Measurements from ENCODE around the gene SMIM36.
"Not testable (repeated sequence)": the region's sequence is repeated elsewhere in the genome, so short reads cannot be mapped to it uniquely, and the experiment has no call there.

SMIM36 gene

DNA sequence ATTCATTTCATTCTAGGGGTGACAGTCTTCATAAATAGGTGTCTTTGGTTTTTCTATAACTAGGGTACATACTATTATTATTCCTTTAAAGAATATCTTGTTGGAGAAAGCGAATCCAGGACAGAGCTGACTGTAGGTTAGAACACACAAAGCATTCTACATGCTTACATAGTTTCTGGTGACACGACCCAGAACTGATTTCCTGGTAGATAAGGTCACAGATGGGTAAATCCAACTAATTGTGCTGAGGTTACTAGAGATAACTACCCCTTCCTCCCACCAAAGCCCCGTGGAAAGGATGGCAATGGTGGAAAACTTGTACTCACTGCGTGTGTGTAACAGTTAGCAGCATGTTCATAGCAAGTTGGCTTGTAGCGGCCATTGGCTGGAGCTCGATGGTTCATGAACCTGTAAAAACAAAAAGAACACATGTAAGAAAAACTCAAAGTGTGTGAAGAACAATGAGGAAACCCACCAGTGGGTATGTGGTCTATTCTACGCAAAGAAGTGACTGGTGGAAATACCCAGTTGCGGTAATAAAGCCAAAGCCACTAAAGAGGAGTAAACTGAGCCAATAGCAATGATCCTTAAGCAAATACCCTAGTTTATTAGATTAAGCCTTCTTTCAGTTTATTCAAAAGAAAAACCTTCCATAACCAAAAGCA is 97.3 kb downstream of the SMIM36 start:
- no peak for DNase-seq

DNA sequence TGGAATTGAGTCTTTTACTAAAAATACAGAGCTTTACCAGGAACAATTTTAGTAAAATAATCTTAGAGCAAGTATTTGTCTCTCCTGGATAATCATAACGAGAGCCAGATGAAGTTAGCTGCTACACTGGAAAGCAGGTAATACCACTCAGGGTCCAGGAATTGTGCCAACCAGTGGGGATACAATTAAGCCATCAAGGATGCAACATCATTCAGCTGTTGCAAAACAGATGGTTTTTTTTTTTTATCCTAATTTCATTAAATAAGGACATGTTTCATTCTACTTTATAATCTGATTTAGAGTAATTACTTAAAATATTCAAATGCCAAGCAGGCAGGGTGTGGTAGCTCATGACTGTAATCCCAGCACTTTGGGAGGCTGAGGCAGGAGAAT is 99.8 kb downstream of the SMIM36 start:
- no peak for DNase-seq

DNA sequence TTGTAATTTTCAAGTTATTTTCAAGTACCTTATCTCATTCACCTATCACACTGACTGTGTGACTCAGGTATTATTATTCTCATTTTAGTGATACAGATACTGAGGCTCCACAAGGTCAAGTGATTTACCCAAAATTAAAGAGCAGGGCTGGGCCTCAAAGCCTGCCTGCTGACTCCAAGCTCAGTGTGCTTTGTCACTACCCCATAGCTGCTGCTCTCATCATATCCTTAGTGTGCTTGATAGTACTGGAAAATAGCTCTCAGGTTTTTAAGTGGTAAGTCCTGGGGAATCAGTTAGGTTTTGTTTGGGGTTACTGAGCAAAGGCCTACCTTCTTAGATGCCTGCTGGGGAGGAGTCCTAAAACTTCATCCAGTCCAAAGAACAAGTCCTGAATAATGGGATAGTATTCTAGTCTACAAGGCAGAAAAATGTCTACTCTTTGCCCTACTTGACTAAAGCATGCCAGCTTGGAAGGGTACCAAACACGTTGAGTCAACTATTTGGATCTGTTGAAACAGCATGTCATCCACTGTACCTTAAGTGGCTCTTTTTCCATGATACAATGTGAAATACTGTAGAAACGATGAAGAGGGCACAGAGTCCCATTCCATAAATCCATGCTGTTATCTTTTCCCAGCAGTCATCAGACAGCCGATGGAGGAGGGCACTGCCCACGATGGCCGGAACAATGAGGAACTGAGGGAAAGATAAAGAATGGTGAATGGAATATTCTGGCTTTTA is 100.4 kb downstream of the SMIM36 start:
- no peak for DNase-seq

- DNase-seq, result no peak
Observed at GRCh38 chr17:55409030-55409800, 102.0 kb downstream of the SMIM36 start.

- no peak for DNase-seq
Observed at GRCh38 chr17:55407641-55408566, 103.3 kb downstream of the SMIM36 start.

GRCh38 chr17:55405600-55405999 is 105.7 kb downstream of the SMIM36 start:
- no peak for DNase-seq

DNA sequence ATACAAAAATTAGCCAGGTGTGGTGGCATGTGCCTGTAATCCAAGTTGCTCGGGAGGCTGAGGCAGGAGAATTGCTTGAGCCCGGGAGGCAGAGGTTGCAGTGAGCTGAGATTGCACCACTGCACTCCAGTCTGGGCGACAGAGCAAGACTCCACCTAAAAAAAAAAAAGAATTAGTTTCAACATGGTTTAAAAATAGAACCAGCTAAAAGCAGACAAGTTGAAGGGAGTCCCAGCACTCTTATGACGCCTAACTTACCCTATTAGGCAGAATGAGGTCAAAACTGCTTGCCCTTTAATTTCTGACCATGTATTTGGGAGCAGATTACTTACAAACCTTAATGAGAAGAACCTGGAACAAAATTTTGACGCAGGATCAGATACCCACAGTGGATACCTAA is 107.1 kb downstream of the SMIM36 start:
- DNase-seq, result not testable (repeated sequence)

DNA sequence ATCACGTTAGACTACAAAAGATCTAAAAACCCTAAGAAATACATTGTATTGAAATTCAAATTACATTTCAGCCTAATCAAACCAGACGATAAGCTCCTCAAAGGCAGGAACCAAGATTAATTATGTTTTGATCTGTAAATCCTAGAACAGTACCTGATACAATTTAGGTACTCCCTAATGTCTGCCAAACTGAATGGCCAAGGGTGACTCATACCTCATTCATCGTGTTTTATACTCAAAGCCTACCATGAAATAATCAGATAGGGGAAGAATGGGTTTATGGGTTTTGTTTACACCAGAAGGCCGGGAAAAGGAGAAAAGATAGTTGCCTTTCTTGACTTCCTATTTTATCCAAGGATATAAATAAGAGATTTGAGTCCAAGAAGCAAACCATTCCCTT is 108.9 kb downstream of the SMIM36 start:
- no peak for DNase-seq
